HPDE6-E6E7 (cell line): ENCODE results near the gene METTL16.
"Not testable (repeated sequence)": the region's sequence is repeated elsewhere in the genome, so short reads cannot be mapped to it uniquely, and the experiment has no call there.

ENCODE experiments used
- DNase-seq: peaks from one replicate; pipeline ENCODE4 v3.0.0; 2011; ENCODE audit warnings: missing footprints; ENCODE audit errors: extremely low spot score

The METTL16 gene

GRCh38 chr17:2450016-2450650 lies 61.6 kb downstream of the METTL16 start:
- DNase-seq = no peak

DNA sequence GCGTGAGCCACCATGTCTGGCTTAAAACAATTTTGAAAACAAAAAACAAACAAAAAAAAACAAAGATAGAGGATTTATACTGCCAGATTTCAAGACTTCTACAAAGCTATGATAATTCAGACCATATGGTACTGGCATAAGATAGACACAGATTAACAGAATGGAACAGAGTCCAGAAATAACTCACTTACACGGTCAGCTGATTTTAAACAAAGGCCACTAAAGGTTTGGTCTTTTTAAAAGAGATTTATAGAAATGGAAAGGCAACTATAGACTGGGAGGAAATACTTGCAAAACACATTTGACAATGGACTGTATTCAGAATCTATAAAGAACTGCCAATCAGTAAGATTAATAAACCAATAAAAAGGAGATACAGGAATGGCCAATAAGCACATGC lies 62.2 kb downstream of the METTL16 start:
- DNase-seq = no peak

- DNase-seq = not testable (repeated sequence)
These were observed 64.2 kb downstream of the METTL16 start for GRCh38 chr17:2447479-2447878.

DNA sequence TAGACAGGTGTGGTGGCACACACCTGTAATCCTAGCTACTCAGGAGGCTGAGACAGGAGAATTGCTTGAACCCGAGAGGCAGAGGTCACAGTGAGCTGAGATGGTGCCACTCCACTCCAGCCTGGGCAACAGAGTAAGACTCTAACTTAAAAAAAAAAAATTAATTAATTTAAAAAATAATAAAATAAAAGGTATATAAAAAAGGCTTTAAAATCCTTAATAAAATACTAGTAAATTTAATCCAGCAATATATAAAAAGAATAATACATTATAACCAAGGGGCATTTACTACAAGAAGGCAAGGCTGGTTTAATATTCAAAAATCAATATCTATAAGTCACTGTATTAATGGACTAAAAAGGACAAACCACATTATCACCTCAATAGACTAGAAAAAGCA lies 66.0 kb downstream of the METTL16 start:
- DNase-seq = no peak

- no peak for DNase-seq
These were observed 67.3 kb downstream of the METTL16 start for GRCh38 chr17:2444382-2444781.

DNA sequence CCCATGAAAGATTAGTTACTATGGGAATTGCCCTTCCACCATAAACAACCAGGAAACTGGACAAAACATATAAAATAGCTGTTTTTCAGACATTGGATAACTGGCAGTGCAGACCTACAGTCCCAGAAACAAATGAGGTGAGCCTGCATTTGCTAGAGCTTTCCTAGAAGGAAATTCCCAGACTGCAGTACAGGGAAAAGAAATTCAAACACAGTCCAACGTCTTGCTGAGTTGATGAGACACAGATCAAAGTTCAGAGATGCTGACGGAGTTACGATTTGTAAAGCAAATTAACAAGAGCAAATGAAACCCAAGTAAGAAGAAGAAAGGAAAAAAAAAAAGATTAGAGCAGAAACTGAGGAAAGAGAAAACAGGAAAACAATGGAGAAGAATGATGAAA lies 69.5 kb downstream of the METTL16 start:
- no peak for DNase-seq

DNA sequence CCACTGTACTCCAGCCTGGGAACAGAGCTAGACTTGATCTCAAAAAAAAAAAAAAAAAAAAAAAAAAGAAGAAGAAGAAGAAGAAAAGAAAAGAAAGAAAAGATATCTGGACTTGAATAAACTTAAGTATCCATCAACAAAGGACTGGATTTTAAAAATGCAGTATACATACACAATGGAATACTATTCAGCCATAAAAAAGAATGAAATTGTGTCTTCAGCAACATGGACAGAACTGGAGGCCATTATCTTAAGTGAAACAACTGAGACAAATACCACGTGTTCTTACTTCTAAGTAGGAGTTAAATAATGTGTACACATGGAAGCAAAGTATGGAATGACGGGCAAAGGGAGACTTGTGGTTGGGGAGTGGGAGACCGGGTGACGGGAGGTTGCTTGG lies 70.8 kb downstream of the METTL16 start:
- no peak for DNase-seq

- DNase-seq = not testable (repeated sequence)
These were observed 71.7 kb downstream of the METTL16 start for GRCh38 chr17:2439997-2440396.

DNA sequence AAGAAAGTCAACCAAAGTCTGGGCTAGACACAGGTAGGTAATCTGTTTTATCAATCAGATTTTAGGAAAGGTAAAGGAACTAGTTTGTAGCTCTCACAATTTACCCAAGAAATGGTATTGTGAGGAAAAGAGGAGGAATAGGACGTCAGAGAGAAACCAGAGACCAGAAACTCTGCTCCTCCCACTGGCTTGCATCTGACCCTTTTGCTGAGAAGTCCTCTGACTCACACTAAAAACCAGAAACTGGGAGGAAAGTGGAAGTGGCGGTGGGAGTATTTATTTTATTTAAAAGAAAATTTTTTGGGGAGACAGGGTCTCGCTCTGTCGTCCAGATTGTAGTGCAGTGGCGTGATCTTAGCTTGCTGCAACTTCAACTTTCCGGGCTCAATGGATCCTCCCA lies 72.9 kb downstream of the METTL16 start:
- DNase-seq = no peak

DNA sequence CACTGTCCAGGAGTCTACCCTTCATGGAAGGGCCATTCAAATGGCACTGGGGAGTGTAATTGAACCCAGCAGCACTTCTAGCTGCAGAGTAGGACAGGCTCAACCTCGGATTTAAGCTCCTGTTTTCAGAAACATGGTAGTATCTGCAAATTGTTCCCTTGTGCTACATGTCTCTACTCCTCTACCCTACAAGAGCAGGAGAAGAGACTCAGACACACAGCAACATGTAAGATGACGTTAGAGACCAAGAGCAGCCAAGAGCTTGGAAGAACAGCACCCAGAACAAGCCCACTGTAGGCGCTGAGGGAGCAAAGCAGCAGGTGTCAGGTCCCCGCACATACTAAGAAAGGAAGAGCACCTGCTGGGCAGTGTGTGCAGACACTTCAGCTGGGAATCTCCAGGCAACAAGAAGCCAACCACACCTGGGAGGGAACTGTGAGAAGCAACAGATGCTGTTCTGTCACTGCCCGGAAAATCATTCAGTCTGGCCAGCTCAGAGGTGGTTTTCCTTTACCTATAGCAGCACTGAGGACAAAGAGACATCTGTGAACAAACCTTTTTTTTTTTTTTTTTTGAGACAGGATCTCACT lies 75.3 kb downstream of the METTL16 start:
- DNase-seq = no peak

DNA sequence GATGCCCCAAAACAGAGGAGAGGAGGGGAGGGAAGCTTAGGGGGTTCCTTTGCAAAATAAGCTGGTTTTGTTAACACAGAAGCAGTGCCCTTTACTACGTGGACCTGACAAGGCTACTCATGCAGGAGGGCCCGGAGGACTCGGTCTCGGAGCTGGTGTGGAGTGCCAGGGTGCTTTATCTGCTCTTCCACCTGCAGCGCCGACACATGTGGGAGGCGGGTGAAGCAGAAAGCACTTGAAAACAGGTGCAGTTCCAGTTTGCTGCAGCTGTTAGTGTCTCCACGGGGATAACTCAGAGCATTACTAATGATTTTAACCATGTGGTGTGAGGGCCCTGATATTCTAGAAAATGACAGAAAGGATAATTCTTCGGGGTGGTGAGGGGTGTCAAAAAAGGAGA lies 75.8 kb downstream of the METTL16 start:
- DNase-seq = no peak

DNA sequence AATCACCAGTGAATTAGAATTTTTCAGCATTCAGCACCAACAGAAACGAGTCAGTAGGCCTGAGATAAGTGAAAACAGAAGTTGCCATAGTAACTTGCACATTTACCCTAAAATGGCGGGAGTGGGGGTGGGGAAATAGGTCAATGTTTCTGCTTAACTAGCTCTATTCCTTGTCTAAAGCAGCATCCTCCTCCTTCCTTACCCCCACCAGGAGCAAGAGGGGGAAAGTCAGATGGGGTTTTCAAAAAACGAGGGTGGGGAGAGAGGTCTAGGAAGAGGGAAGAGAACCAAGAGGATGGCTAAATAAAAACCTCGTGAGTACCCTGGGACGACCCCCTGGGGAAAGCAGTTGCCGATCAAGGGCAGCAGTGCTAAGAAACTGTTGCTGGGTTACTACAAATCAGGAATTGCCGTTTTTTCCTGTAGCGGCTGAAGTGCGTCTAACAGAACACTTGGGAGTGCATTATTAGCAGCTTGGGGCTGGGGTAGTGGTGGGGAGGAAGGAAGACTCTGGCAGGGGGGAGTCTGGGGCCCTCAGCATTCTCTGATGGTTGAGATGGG lies 76.4 kb downstream of the METTL16 start:
- DNase-seq = no peak

GRCh38 chr17:2433696-2434095 lies 78.0 kb downstream of the METTL16 start:
- peak; percentile 44 for DNase-seq

- no peak for DNase-seq
These were observed 83.8 kb downstream of the METTL16 start for GRCh38 chr17:2427910-2428309.

- no peak for DNase-seq
These were observed 84.5 kb downstream of the METTL16 start for GRCh38 chr17:2427215-2427614.

DNA sequence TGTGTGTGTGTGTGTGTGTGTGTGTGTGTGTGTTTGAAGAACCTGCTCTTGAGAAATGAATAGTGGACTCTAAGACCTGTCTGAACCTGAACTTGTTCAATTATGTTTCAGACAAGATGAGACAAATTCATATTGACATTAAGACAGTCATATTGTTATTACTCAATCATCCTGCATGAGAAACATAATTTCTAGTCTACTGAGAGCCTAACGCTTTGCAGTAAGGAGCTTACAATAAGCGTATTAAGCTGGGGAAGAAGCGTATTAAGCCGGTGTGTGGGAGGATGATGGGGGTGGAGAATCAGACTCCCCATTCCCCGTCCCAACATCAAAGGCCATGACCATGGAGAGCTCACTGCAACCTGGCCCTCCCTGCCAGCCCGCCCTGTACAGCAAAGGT lies 88.4 kb downstream of the METTL16 start:
- DNase-seq = peak; percentile 81

DNA sequence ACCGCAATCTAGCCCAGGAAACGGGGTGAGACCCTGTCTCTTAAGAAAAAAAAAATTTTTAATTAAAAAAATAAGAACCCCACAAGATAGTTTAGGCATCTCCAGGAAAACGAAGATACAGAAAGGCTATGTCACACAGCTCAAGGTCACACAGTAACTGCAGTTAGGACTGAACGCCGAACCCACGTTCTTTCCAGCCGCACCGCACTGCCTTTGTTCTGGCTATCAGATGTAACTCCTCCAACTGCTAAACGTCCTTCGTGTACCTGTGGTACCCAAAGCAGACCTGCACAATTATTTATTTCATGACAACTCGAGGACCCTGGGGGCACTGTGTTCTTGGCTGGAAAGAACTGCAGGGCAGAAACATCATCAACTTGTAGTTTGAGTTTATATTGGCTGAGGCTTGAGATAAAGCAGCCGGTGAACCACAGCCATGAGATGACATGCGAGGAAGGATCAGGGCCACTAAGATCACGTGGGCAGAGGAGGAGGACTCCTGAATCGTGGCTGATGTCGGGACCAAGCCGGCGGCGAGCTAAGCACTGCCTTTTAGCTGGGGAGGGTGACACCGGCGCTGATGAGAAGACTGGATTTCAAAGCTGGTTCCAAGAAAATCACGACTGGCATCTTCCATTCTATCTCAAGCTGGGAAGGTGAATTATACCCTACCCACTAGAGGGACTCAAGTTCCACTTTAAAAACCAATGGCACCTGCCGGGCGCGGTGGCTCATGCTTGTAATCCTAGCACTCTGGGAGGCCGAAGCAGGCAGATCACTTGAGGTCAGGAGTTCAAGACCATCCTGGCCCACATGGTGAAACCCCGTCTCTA lies 90.2 kb downstream of the METTL16 start:
- no peak for DNase-seq

DNA sequence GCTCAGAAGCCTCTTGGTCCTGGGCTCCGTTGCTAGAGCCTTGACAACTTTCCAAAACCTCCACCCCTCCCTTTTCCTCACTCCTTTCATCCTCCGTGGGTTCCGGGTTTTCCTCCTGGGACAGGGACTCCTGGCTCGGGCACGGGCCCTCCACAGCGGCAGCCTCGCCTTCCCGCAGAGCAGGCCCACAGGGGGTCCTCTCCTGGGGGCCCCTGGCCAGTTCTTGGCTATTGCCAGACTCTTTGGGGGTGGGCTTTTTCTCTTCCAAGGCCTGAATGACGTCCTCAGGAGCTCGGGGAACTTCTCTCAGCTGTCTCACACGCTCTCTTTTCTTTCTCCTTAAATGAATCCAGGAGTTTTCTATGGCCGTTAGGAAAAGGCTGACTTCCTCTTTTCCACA lies 91.5 kb downstream of the METTL16 start:
- DNase-seq = no peak

- DNase-seq = no peak
These were observed 92.2 kb downstream of the METTL16 start for GRCh38 chr17:2419486-2419885.

DNA sequence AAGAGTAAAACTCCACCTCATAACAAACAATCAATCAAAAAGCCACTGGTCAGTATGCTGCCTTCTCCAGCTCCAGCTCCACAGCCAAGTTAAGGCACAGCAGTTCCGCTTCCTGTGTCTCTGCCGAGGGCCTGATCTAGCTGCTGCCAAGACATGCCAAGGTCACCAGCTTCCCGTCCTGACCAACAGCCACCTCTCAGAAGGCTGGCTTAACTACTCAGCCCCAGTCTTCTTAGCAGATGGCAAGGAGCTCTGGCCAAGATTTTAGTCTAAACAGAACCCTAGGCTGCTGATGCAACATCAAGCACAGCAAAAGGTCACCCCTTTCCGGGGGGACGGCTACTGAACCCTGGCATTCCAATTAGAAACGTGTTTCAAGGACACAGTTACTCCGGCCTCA lies 93.1 kb downstream of the METTL16 start:
- DNase-seq = no peak

DNA sequence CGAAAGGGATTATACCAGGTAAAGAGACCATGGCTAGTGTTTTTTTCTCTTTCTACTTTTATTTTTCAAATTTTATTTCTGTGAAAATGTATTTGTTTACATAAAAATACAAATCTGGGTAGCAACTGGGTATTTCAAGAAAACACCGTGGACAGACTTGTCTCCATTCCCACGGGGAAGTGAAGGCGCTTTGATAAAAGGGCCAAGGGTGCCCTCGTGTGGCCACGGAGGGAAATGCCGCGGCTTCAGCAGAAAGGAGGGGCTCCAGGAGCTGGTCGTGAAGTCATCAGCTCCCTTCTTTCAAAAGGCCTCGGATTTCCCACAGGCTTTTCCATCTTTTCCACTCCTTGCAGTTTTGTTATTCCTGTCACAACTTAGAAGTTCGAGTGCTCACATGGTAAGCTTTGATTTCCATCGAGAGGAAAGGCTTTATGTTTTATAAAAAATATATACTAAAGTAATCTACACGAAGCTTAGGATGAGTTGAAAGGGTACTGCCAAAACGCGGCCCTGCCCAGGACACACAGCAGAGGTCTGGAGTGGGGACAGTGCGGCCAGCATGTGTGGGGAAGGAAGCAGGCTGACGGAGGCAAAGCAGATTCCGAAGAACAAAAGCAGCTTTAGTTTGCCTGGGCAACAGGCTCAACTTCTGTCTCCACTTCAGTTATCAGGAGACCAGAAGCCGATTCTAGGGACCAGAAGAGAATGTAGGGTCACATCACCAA lies 95.5 kb downstream of the METTL16 start:
- DNase-seq = no peak

GRCh38 chr17:2415081-2415480 lies 96.6 kb downstream of the METTL16 start:
- DNase-seq = no peak
